HG02852 (cell line): ENCODE measurements around the gene FKBP5.

Experiments
- ATAC-seq: cut with Tn5 transposase; IDR thresholded peaks from one replicate; pipeline ENCODE4 v1.9.1; 2021; ENCODE audit warnings: mild to moderate bottlenecking, moderate library complexity; ENCODE audit not compliant: unreplicated experiment

FKBP5 gene

GRCh38 chr6:35665573-35665972 lies 23.1 kb downstream of the FKBP5 start:
- no peak for ATAC-seq

GRCh38 chr6:35664945-35665344 lies 23.8 kb downstream of the FKBP5 start:
- no peak for ATAC-seq

GRCh38 chr6:35663447-35664235 lies 25.1 kb downstream of the FKBP5 start:
- no peak for ATAC-seq

- no peak for ATAC-seq
Observed at GRCh38 chr6:35662999-35663398, 25.7 kb downstream of the FKBP5 start.

- ATAC-seq, result no peak
Observed at GRCh38 chr6:35654883-35655282, 33.8 kb downstream of the FKBP5 start.

GRCh38 chr6:35651244-35651643 lies 37.5 kb downstream of the FKBP5 start:
- no peak for ATAC-seq

- no peak for ATAC-seq
Observed at GRCh38 chr6:35650015-35650414, 38.7 kb downstream of the FKBP5 start.

GRCh38 chr6:35648203-35648602 lies 40.5 kb downstream of the FKBP5 start:
- no peak for ATAC-seq

- no peak for ATAC-seq
Observed at GRCh38 chr6:35647400-35647799, 41.3 kb downstream of the FKBP5 start.

GRCh38 chr6:35643162-35643535 lies 45.6 kb downstream of the FKBP5 start:
- ATAC-seq, result no peak

- no peak for ATAC-seq
Observed at GRCh38 chr6:35642471-35643161, 46.1 kb downstream of the FKBP5 start.

GRCh38 chr6:35640017-35640664 lies 48.6 kb downstream of the FKBP5 start:
- ATAC-seq, result no peak

GRCh38 chr6:35638679-35639078 lies 50.0 kb downstream of the FKBP5 start:
- ATAC-seq, result no peak

- ATAC-seq, result no peak
Observed at GRCh38 chr6:35637911-35638310, 50.8 kb downstream of the FKBP5 start.

- ATAC-seq, result no peak
Observed at GRCh38 chr6:35635601-35636597, 52.8 kb downstream of the FKBP5 start.

- no peak for ATAC-seq
Observed at GRCh38 chr6:35634316-35634715, 54.4 kb downstream of the FKBP5 start.

- ATAC-seq, result no peak
Observed at GRCh38 chr6:35633579-35634089, 55.1 kb downstream of the FKBP5 start.

GRCh38 chr6:35629876-35630378 lies 58.8 kb downstream of the FKBP5 start:
- no peak for ATAC-seq

GRCh38 chr6:35626401-35626800 lies 62.3 kb downstream of the FKBP5 start:
- no peak for ATAC-seq

GRCh38 chr6:35624341-35625070 lies 64.2 kb downstream of the FKBP5 start:
- ATAC-seq, result no peak
